Measurements from ENCODE around the gene SLC10A3.

DNA sequence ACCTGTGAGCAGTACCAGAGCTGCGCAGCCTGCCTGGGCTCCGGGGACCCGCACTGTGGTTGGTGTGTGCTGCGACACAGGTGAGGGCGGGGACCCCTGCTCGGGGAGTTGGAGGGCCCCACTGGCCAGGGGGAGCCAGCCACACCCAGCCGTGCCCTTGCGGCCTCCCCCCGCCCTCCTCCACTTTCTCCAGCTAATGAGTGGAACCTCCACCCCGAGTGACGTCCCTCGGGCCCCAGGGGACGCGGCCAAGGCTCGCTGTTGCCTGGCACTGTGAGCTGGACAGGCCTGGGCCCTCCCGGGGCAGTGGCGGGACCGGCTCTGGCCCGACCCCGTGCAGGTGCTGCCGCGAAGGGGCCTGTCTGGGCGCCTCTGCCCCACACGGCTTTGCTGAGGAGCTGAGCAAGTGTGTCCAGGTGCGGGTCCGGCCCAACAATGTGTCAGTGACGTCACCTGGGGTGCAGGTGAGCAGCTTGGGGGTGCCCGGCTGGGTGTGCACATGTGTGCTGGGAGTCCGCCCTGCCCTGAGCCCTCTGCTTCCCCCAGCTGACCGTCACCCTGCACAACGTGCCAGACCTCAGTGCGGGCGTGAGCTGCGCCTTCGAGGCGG lies 26.7 kb downstream of the SLC10A3 start:
- TF ChIP-seq, protein P1, sequence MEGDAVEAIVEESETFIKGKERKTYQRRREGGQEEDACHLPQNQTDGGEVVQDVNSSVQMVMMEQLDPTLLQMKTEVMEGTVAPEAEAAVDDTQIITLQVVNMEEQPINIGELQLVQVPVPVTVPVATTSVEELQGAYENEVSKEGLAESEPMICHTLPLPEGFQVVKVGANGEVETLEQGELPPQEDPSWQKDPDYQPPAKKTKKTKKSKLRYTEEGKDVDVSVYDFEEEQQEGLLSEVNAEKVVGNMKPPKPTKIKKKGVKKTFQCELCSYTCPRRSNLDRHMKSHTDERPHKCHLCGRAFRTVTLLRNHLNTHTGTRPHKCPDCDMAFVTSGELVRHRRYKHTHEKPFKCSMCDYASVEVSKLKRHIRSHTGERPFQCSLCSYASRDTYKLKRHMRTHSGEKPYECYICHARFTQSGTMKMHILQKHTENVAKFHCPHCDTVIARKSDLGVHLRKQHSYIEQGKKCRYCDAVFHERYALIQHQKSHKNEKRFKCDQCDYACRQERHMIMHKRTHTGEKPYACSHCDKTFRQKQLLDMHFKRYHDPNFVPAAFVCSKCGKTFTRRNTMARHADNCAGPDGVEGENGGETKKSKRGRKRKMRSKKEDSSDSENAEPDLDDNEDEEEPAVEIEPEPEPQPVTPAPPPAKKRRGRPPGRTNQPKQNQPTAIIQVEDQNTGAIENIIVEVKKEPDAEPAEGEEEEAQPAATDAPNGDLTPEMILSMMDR (IDR thresholded peaks at IDR 0.05 in 2 of 3, conservative IDR thresholded peaks at IDR 0.05 in 1 of 3; ENCODE audit: control insufficient read depth in 2 of 3, extremely low read depth in 1 of 3, insufficient read depth in 1 of 3, low read depth in 3 of 3, low read length in 3 of 3) = no peak
- TF ChIP-seq, protein P2, sequence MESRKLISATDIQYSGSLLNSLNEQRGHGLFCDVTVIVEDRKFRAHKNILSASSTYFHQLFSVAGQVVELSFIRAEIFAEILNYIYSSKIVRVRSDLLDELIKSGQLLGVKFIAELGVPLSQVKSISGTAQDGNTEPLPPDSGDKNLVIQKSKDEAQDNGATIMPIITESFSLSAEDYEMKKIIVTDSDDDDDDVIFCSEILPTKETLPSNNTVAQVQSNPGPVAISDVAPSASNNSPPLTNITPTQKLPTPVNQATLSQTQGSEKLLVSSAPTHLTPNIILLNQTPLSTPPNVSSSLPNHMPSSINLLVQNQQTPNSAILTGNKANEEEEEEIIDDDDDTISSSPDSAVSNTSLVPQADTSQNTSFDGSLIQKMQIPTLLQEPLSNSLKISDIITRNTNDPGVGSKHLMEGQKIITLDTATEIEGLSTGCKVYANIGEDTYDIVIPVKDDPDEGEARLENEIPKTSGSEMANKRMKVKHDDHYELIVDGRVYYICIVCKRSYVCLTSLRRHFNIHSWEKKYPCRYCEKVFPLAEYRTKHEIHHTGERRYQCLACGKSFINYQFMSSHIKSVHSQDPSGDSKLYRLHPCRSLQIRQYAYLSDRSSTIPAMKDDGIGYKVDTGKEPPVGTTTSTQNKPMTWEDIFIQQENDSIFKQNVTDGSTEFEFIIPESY (IDR thresholded peaks at IDR 0.05) = no peak
- no peak for TF ChIP-seq ATF7 (IDR thresholded peaks at IDR 0.05; ENCODE audit: low read depth)

Measured in GM12878 (cell line).